Left renal cortex interstitium (tissue), 4 donors: ENCODE measurements around the gene ANKRD33B. TPM values are rescaled to one million over a fixed set of nuclear protein-coding genes. Genes with fewer than 3 reads are reported as not detected.
"Not testable (repeated sequence)": the region's sequence is repeated elsewhere in the genome, so short reads cannot be mapped to it uniquely, and the experiment has no call there.

Experiments
- DNase-seq, 4 donors: peaks; one replicate each; pipeline ENCODE4 v3.0.0-alpha.2; 2013; ENCODE audit warnings: low read depth in 4 of 4, low spot score in 2 of 4, missing footprints in 1 of 4
- polyA plus RNA-seq, 4 donors: library from polyadenylated mRNA; unstranded; fragments of 120-200 nt; gene quantifications; one replicate each; pipeline ENCODE4 v1.2.1, GENCODE V29; 2013; ENCODE audit not compliant: insufficient read length in 4 of 4

The ANKRD33B gene
- polyA plus RNA-seq, 4 donors, result 1.5 to 1.7 (median 1.6) TPM

- no peak for DNase-seq
Observed at GRCh38 chr5:10610058-10610457, 46.2 kb downstream of the ANKRD33B start.

GRCh38 chr5:10611290-10611689 is 47.4 kb downstream of the ANKRD33B start:
- no peak for DNase-seq

GRCh38 chr5:10612251-10612650 is 48.4 kb downstream of the ANKRD33B start:
- DNase-seq, result no peak

GRCh38 chr5:10615693-10616092 is 51.8 kb downstream of the ANKRD33B start:
- DNase-seq, result no peak

GRCh38 chr5:10617103-10617502 is 53.2 kb downstream of the ANKRD33B start:
- no peak for DNase-seq

- DNase-seq, result no peak
Observed at GRCh38 chr5:10618311-10618710, 54.4 kb downstream of the ANKRD33B start.

GRCh38 chr5:10619649-10620048 is 55.8 kb downstream of the ANKRD33B start:
- DNase-seq, result no peak

- DNase-seq, result no peak
Observed at GRCh38 chr5:10620346-10620745, 56.5 kb downstream of the ANKRD33B start.

- no peak for DNase-seq
Observed at GRCh38 chr5:10621832-10622231, 58.0 kb downstream of the ANKRD33B start.

GRCh38 chr5:10622810-10623209 is 58.9 kb downstream of the ANKRD33B start:
- no peak for DNase-seq

GRCh38 chr5:10623305-10623910 is 59.5 kb downstream of the ANKRD33B start:
- no peak for DNase-seq

- DNase-seq, result no peak
Observed at GRCh38 chr5:10624206-10624605, 60.3 kb downstream of the ANKRD33B start.

GRCh38 chr5:10624679-10625078 is 60.8 kb downstream of the ANKRD33B start:
- DNase-seq, result no peak

- DNase-seq, result no peak
Observed at GRCh38 chr5:10625700-10626472, 62.0 kb downstream of the ANKRD33B start.

GRCh38 chr5:10626473-10627013 is 62.7 kb downstream of the ANKRD33B start:
- no peak for DNase-seq

- no peak for DNase-seq
Observed at GRCh38 chr5:10627160-10627701, 63.4 kb downstream of the ANKRD33B start.

GRCh38 chr5:10628601-10629000 is 64.7 kb downstream of the ANKRD33B start:
- no peak for DNase-seq

- DNase-seq, result no peak
Observed at GRCh38 chr5:10629682-10630081, 65.8 kb downstream of the ANKRD33B start.

GRCh38 chr5:10630126-10630525 is 66.3 kb downstream of the ANKRD33B start:
- DNase-seq, result no peak

GRCh38 chr5:10630744-10631143 is 66.9 kb downstream of the ANKRD33B start:
- not testable (repeated sequence) for DNase-seq

- no peak for DNase-seq
Observed at GRCh38 chr5:10631316-10631996, 67.6 kb downstream of the ANKRD33B start.
